ENCODE results near the gene ACSL5.

Gene ACSL5

DNA sequence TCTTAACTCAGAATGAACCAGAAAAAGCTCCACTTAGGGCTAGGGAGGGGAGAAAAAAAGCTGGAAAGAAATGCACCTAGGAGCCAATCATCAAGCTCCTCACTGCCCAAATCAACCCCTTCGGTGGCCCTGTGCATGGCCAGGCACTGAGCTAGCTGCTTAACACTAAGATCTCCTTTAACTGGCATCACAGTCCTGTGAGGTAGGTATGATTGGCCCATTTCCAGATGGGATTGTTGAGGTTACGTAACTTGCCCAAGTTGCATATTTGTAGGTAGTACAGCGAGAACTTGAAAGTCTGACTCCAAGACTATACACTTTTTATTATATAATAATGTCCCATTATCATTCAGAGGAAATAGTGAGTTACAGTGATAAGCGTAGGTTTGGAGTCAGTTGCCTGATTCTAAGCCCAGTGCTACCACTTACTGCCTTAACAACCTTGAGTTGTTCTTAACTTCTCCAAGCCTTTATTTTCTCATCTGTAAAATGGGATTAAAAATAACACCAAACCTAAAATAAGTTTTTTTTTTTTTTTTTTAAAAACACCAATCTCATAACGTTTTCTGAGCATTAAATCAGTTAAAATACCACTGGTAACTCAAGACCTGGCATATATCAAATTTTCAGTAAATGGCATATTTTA, 37.2 kb upstream of the ACSL5 start:
- Histone ChIP-seq H3K9me3 (ENCODE audit: severe bottlenecking) (no peaks in the 10 kb centered on the region), H3K27me3 (ENCODE audit: insufficient read depth, poor library complexity, severe bottlenecking) (no peaks in the 10 kb centered on the region), H3K36me3 (ENCODE audit: low read depth) (no peaks in the 10 kb centered on the region), H3K4me3 (ENCODE audit: severe bottlenecking) (no peak overlapping the region), H3K4me1 (ENCODE audit: insufficient read depth, poor library complexity, severe bottlenecking) (no peaks in the 10 kb centered on the region), H3K27ac (ENCODE audit: poor library complexity, severe bottlenecking) (no peak overlapping the region)
- no peak for DNase-seq (ENCODE audit: low spot score)
- no peak for ATAC-seq (ENCODE audit: low read depth)
- no peak for TF ChIP-seq CTCF (IDR thresholded peaks at IDR 0.05; ENCODE audit: poor library complexity, severe bottlenecking)

DNA sequence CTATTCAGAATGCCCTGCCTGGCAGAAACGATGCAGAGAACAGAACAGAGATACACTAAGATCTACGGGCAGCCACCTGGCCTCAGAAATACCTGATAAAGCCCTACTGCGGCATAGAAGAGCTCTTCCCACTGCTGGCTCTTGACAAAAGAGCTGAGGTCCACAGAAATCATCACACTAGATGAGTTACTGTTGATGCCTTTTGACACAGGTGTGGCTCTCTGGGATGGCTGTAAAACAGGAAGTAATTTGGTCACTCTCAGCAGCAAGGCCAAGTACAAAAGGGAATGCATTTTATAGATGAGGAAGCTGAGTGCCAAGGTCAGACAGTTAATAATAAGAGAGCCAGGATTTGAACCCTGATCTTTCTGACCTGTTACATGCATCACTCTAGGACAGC, 35.0 kb upstream of the ACSL5 start:
- Histone ChIP-seq H3K27me3 (ENCODE audit: insufficient read depth, poor library complexity, severe bottlenecking) (no peaks in the 10 kb centered on the region), H3K27ac (ENCODE audit: poor library complexity, severe bottlenecking) (no peak overlapping the region), H3K4me1 (ENCODE audit: insufficient read depth, poor library complexity, severe bottlenecking) (no peaks in the 10 kb centered on the region), H3K36me3 (ENCODE audit: low read depth) (no peaks in the 10 kb centered on the region), H3K9me3 (ENCODE audit: severe bottlenecking) (no peaks in the 10 kb centered on the region), H3K4me3 (ENCODE audit: severe bottlenecking) (no peak overlapping the region)
- DNase-seq (ENCODE audit: low spot score) (no peak), ATAC-seq (ENCODE audit: low read depth) (no peak)
- no peak for TF ChIP-seq CTCF (IDR thresholded peaks at IDR 0.05; ENCODE audit: poor library complexity, severe bottlenecking)

DNA sequence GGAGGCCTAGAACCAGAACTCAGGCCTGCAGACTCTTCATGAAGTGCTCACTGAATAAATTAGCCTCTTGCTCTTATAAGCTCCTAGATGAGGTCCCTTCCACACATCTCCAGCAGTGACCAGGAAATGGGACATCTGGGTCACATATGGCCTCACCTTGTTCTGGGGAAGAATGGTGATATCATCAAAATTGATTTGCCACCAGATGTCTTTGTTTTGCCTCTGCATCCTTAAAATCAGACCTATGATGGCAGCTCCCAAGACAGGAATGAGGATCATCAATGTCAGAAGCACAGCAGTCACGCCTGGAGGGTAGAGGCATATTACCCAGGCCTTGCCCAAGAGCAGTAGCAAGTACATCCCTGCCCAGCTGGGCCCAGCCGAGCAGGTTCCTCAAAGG, 33.3 kb upstream of the ACSL5 start:
- Histone ChIP-seq H3K4me1 (ENCODE audit: insufficient read depth, poor library complexity, severe bottlenecking) (no peaks in the 10 kb centered on the region), H3K27ac (ENCODE audit: poor library complexity, severe bottlenecking) (no peak overlapping the region), H3K36me3 (ENCODE audit: low read depth) (no peaks in the 10 kb centered on the region), H3K27me3 (ENCODE audit: insufficient read depth, poor library complexity, severe bottlenecking) (no peaks in the 10 kb centered on the region), H3K9me3 (ENCODE audit: severe bottlenecking) (no peaks in the 10 kb centered on the region), H3K4me3 (ENCODE audit: severe bottlenecking) (no peak overlapping the region)
- TF ChIP-seq CTCF (IDR thresholded peaks at IDR 0.05; ENCODE audit: poor library complexity, severe bottlenecking), result no peak
- DNase-seq (ENCODE audit: low spot score) (no peak), ATAC-seq (ENCODE audit: low read depth) (no peak)

- Histone ChIP-seq H3K4me3 (ENCODE audit: severe bottlenecking) (no peak overlapping the region), H3K4me1 (ENCODE audit: insufficient read depth, poor library complexity, severe bottlenecking) (no peaks in the 10 kb centered on the region), H3K27me3 (ENCODE audit: insufficient read depth, poor library complexity, severe bottlenecking) (no peaks in the 10 kb centered on the region), H3K27ac (ENCODE audit: poor library complexity, severe bottlenecking) (no peak overlapping the region), H3K36me3 (ENCODE audit: low read depth) (no peaks in the 10 kb centered on the region), H3K9me3 (ENCODE audit: severe bottlenecking) (no peaks in the 10 kb centered on the region)
- no peak for ATAC-seq (ENCODE audit: low read depth)
- TF ChIP-seq CTCF (IDR thresholded peaks at IDR 0.05; ENCODE audit: poor library complexity, severe bottlenecking), result no peak
- DNase-seq (ENCODE audit: low spot score), result no peak
Measured at GRCh38 chr10:112343056-112343806, 30.7 kb upstream of the ACSL5 start.

GRCh38 chr10:112344261-112344660, 29.7 kb upstream of the ACSL5 start:
- Histone ChIP-seq H3K4me3 (ENCODE audit: severe bottlenecking) (no peak overlapping the region), H3K27ac (ENCODE audit: poor library complexity, severe bottlenecking) (no peak overlapping the region), H3K36me3 (ENCODE audit: low read depth) (no peaks in the 10 kb centered on the region), H3K4me1 (ENCODE audit: insufficient read depth, poor library complexity, severe bottlenecking) (no peaks in the 10 kb centered on the region), H3K27me3 (ENCODE audit: insufficient read depth, poor library complexity, severe bottlenecking) (no peaks in the 10 kb centered on the region), H3K9me3 (ENCODE audit: severe bottlenecking) (no peaks in the 10 kb centered on the region)
- no peak for TF ChIP-seq CTCF (IDR thresholded peaks at IDR 0.05; ENCODE audit: poor library complexity, severe bottlenecking)
- DNase-seq (ENCODE audit: low spot score), result no peak
- ATAC-seq (ENCODE audit: low read depth), result no peak
